ENCODE data around the gene PPME1. TPM values are rescaled to one million over a fixed set of nuclear protein-coding genes. Genes with fewer than 3 reads are reported as not detected.

Gene PPME1
- total RNA-seq, 1 experiment from 2014 or later: 81.0 TPM

GRCh38 chr11:74141241-74141695 is 29.8 kb upstream of the PPME1 start:
- POLR2A ChIA-PET (ENCODE audit: unreplicated experiment): interaction anchor here (0.6 kb wide), 1 partner anchor 29 kb away, joined by 24 read pairs; no protein-coding TSS in a partner anchor
- Histone ChIP-seq H2AFZ (no peak overlapping the region), H3F3A (ENCODE audit: insufficient read depth, low read depth) (peaks cover 29% of the 10 kb centered on the region), H3K4me2 (peak overlapping the region; percentile 11; the same call in 1 of the 2 replicates), H3K4me1 (replicated peaks; ENCODE audit: insufficient read depth) (peaks cover 45% of the 10 kb centered on the region), H4K20me1 (ENCODE audit: insufficient read depth) (no peaks in the 10 kb centered on the region), H3K27me3 (ENCODE audit: insufficient read depth, low read depth) (no peaks in the 10 kb centered on the region), H3K36me3 (ENCODE audit: low read depth) (peaks cover 8% of the 10 kb centered on the region), H3K79me2 (ENCODE audit: low read depth) (0 out of 2 replicates have a peak, but pooled peaks cover 8% of the 10 kb centered on the region), H3K27ac (peak overlapping the region; percentile 91), H3K4me3 (no peak overlapping the region), H3K9me3 (ENCODE audit: insufficient read depth, low read depth) (no peaks in the 10 kb centered on the region), H3K9me2 (ENCODE audit: insufficient read depth) (no peaks in the 10 kb centered on the region)
- TF ChIP-seq CTCF (conservative IDR thresholded peaks at IDR 0.05) (no peak), EZH2 (IDR thresholded peaks at IDR 0.05; ENCODE audit: low read depth) (no peak)
- no TSS peak for BruUV-seq (replicated peaks)
- intact Hi-C loops (cut with micrococcal nuclease; ENCODE audit: unreplicated experiment): no loop called here
- CTCF ChIA-PET: no interaction called here
- peak; percentile 32 to 63 for DNase-seq

GRCh38 chr11:74141908-74142307 is 29.2 kb upstream of the PPME1 start:
- Histone ChIP-seq H3K4me3 (no peak overlapping the region), H3K9me3 (ENCODE audit: insufficient read depth, low read depth) (no peaks in the 10 kb centered on the region), H4K20me1 (ENCODE audit: insufficient read depth) (no peaks in the 10 kb centered on the region), H3K4me1 (replicated peaks; ENCODE audit: insufficient read depth) (peaks cover 45% of the 10 kb centered on the region), H3F3A (ENCODE audit: insufficient read depth, low read depth) (peaks cover 29% of the 10 kb centered on the region), H3K27ac (peak overlapping the region; percentile 91), H3K79me2 (ENCODE audit: low read depth) (0 out of 2 replicates have a peak, but pooled peaks cover 8% of the 10 kb centered on the region), H2AFZ (no peak overlapping the region), H3K36me3 (ENCODE audit: low read depth) (peaks cover 5% of the 10 kb centered on the region; the same call in 1 of the 2 replicates), H3K4me2 (no peak overlapping the region), H3K9me2 (ENCODE audit: insufficient read depth) (no peaks in the 10 kb centered on the region), H3K27me3 (ENCODE audit: insufficient read depth, low read depth) (no peaks in the 10 kb centered on the region)
- ChIA-PET CTCF (interaction anchor here (0.6 kb wide), 1 partner anchor 178 kb away, joined by 3 read pairs; no protein-coding TSS in a partner anchor), POLR2A (ENCODE audit: unreplicated experiment) (interaction anchor here (0.6 kb wide), 1 partner anchor 29 kb away, joined by 24 read pairs; no protein-coding TSS in a partner anchor)
- no TSS peak for BruUV-seq (replicated peaks)
- intact Hi-C loops (cut with micrococcal nuclease; ENCODE audit: unreplicated experiment): no loop called here
- TF ChIP-seq CTCF (conservative IDR thresholded peaks at IDR 0.05) (no peak), EZH2 (IDR thresholded peaks at IDR 0.05; ENCODE audit: low read depth) (no peak)
- DNase-seq: no peak

GRCh38 chr11:74142624-74143023 is 28.5 kb upstream of the PPME1 start:
- DNase-seq: no peak
- Histone ChIP-seq H3K79me2 (ENCODE audit: low read depth) (0 out of 2 replicates have a peak, but pooled peaks cover 8% of the 10 kb centered on the region), H3K4me2 (no peak overlapping the region), H2AFZ (no peak overlapping the region), H3K4me1 (replicated peaks; ENCODE audit: insufficient read depth) (peaks cover 45% of the 10 kb centered on the region), H4K20me1 (ENCODE audit: insufficient read depth) (no peaks in the 10 kb centered on the region), H3K27ac (no peak overlapping the region), H3K27me3 (ENCODE audit: insufficient read depth, low read depth) (no peaks in the 10 kb centered on the region), H3K4me3 (no peak overlapping the region), H3K9me2 (ENCODE audit: insufficient read depth) (no peaks in the 10 kb centered on the region), H3K9me3 (ENCODE audit: insufficient read depth, low read depth) (no peaks in the 10 kb centered on the region), H3K36me3 (ENCODE audit: low read depth) (peaks cover 4% of the 10 kb centered on the region; the same call in 1 of the 2 replicates), H3F3A (ENCODE audit: insufficient read depth, low read depth) (peaks cover 32% of the 10 kb centered on the region)
- no TSS peak for BruUV-seq (replicated peaks)
- ChIA-PET CTCF (no interaction called here), POLR2A (ENCODE audit: unreplicated experiment) (no interaction called here)
- intact Hi-C loops (cut with micrococcal nuclease; ENCODE audit: unreplicated experiment): no loop called here
- TF ChIP-seq EZH2 (IDR thresholded peaks at IDR 0.05; ENCODE audit: low read depth): no peak
